ENCODE data around the gene RADX.

Gene RADX

DNA sequence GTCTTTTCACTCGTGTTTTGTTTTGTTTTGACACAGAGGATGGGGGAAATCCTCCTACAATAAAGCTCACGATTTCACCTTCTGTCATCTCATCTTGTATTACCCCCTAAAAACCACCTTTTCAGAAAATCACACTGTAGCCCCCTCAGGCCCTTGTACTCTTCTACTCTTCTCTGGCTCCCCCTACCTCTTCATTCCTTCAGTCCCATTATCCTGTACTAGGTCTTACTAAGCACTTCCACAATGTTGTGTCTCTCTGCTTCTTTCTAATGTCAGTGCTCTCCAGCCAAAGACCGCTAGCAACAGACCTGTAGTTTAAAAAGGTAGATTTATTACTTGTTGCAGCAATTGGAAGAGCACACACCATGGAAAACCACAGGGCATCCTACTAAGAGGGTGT is 84.7 kb downstream of the RADX start:
- no peak for DNase-seq

DNA sequence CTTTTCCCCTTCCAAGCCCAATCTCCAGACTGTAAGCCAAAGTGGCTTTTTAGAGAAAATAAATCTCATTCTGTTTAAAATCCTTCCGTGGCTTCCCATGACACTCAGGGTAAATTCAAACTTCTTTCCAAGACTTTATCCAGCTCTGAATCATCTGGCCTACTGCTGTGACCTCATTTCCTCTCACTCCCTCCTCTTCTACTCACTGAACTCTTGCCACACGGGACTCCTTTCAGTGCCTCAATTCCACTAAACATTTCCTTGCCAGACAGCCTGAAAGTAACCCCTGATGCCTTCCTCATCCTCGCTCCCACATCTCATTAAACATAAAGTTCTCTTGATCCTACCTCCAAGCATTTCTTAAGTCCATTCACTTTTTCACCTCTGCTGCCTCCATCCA is 86.9 kb downstream of the RADX start:
- DNase-seq = no peak

DNA sequence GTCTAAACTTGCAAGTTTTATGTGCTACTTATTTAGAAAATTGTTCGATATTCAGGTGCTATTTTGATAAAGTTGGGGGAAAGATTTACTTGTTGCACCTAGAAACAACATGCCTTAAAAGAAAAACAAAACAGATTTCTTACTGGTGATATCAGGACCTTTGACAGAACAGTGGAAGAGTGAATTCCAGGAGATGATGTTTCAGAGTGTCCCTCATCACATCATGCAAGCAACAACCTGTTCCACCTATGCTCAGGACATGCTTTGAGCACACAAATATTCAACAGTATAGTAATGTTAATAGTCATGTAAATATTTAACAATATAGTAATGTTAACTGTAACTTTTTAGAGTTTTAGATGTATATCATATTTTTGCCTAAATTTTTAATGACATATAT is 90.9 kb downstream of the RADX start:
- DNase-seq = no peak

DNA sequence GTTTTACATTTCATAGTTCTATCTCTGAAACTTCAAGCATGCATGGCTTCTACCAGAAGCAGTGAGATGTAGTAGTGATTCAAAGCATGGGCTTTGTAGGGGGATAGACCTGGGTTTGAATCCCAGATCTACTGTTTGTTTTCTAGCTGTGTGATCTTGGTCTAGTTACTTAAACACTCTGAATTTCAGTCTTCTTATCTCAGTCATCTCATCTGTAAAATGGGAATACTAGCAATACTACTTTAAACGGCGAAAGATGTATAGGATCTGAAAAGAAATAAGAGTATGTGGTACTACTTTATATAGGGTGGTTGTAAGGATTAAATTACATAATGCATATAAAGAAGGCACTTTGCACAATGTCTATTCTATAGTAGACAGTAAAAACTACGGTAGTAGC is 94.7 kb downstream of the RADX start:
- DNase-seq = no peak

DNA sequence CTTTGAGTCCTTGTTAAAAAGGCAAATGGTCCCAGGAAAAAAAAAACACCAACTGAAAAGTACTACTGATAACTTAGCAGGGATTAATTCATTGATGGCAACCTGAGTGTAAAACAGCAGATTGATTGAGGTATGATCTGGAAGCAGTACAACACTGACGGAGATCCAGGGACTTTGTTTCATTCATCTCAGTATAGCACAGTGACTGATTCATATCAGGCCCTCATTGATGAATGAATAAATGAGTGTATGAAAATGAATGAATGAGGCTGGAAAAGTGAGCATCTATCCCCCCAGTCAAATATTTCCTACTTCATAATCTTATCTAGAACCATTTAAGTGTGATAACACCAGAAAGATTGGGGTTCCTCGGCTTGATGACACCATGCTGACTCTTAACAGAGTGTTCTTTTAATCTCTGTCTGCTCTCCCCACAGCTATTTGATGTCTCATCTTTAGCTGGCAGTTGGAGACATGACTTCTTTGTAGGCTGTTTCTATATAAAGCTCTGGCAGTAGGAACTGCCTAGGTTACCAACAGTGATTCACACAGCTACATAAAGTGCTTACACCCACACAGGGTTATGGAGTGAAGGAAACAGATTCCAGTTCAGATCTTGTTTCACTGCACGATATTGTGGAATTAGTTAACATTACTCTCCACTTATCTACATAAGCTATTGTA is 96.1 kb downstream of the RADX start:
- no peak for DNase-seq

DNA sequence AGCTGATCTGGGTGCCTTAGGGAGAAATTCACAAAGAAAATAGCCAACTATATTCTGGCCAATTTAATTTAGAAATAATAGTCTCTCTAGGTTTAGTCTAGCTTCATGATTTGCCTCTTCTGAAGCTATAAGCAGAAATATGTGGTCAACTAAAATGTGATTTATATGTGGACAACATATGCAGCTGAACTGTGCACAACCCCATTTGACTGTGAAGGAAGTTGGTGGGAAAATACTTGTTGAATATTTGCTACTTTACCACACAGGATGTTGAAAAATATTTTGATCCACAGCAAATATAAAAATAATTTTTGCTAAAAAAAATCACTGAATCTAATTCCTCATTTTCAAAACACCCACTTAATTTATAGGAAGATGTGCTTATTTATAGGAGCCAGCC is 99.0 kb downstream of the RADX start:
- DNase-seq = no peak

DNA sequence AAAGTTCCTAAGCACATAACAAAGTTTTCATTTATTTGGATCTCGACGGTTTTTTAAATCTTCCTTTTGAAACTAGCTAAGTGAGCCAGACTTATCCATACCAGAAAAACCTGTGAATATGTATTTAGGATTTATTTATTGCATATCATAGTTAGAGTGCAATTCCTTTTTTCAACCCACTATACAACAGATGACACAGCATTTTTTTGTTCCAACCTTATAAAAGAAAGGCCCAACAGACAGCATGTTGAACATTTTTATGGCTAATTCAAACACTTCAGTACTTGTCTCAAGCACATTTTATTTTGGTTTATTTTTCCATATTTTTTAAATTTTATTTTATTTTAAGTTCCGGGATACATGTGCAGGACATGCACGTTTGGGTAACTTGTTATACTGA is 99.6 kb downstream of the RADX start:
- no peak for DNase-seq

DNA sequence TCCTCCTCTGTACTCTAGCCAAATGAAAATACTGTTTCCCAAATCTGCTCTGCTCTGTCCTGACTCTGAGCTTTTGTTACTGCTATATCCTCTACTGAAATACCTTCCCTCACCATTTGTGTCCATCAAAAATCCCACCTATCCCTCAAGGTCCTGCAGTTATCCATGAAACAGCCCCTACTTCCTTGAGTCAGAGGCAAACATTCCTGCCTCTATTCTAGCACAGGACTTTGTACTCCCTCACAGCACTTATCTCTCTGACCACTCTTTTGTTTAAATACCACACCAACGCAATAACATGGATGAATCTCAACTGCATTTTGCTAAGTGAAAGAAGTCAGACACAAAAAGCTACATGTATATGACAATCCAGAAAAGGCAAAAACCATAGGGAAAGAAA is 104.2 kb downstream of the RADX start:
- DNase-seq = no peak

DNA sequence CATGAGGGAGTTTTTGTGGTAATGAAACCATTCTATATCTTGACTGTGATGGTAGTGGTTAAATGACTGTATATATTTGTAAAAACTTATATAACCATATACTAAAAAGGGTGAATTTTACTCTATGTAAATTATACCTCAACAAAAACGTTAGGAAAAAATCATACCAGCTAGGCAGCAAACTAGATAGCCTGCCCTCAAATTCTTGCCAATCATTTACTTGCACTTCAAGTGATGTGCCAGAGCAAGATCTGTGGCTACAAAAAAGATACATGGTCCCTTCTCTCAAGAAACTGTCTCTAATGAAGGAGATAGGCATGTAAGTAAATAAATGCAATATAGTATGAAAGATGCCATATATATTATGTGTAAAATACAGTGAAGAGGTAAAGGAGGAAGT is 104.7 kb downstream of the RADX start:
- no peak for DNase-seq

DNA sequence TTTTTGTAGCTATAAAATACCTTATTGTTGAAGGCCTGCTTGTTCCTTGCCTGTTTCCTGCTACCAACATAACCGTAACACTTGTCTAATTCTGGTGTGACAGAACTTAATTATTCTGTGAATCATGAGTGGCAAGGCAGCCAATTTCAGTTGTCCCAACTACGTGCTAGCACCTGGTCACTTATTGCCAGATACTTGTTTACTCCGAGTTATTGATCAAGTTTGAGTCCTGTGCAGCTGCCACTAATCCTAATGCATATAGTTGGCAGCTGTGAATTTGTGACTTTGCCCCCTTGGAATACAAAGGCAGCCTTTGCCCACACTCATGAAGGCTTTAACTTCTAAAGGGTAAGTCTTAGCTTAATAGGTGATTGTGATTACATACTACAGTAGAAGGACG is 106.9 kb downstream of the RADX start:
- DNase-seq = no peak

DNA sequence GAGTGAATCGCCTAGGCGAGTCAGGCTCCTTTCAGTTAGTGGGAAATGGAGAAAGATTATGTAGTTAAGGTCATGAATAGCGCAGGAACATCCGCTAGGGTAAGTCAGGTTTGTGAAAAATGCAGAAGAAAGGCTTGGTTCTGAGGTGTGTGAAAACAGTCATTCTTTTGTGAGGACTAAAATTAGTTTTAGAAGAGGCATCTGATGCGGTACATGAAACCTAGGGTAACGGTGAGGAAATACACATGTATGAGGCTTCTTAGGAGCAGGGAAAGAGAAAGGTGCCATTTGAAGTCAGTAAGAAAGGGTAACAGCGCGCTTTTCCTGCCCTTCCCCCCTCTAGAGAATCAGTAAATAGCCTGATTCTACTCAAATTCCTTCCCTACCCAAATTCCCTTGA is 114.2 kb downstream of the RADX start:
- DNase-seq = no peak

DNA sequence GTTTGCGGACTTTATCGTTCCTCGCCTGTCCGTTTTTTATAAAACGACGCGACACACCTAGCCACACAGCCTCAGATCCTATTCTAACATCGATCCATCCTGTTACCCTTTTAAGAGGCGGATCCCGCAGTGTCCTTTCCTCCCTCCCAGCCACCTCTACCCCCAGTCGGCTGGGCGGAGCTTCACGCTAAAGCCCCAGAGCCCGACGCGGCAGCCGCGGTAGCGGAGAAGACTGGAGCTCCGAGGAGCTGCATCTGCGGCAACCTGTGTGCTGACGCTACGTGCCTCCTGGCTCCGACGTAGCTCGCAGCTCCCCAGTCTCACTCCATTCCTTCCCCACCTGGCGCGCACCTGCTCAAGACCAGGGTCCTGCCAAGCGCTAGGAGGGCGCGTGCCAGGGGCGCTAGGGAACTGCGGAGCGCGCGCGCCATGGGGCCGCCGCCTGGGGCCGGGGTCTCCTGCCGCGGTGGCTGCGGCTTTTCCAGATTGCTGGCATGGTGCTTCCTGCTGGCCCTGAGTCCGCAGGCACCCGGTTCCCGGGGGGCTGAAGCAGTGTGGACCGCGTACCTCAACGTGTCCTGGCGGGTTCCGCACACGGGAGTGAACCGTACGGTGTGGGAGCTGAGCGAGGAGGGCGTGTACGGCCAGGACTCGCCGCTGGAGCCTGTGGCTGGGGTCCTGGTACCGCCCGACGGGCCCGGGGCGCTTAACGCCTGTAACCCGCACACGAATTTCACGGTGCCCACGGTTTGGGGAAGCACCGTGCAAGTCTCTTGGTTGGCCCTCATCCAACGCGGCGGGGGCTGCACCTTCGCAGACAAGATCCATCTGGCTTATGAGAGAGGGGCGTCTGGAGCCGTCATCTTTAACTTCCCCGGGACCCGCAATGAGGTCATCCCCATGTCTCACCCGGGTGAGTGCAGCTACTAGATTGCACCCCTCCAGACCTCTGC is 115.0 kb downstream of the RADX start, which contains the start of gene RNF128:
TSS of gene RNF128 (plus strand) at position 217 of the 953 bp plus-strand sequence. CDS start at position 430, 213 bp downstream.
- DNase-seq = no peak

DNA sequence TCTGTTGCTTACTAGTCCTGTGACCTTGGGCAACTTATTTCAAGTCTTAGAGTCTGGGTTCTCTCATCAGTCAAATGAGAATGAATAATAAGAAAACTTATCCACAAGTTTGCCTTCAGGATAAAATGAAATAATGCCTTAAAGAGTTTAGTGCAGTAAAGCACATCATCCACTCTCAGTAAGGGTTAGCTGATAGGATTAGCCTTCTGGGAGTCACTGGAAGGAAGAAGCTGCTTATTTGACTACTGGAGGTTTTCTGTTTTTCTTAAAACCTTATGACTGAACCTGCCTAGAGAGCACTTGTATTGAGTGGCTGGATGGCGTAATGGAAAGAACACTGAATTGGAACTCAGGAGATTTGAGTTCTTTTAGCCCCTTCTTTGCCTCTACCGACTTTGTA is 116.6 kb downstream of the RADX start:
- no peak for DNase-seq
